ENCODE results near the gene NKX6-2. TPM values are rescaled to one million over a fixed set of nuclear protein-coding genes. Genes with fewer than 3 reads are reported as not detected.
"Not testable (repeated sequence)": the region's sequence is repeated elsewhere in the genome, so short reads cannot be mapped to it uniquely, and the experiment has no call there.

NKX6-2 gene
- total and polyA plus RNA-seq, 2 of the 8 experiments (the other 6 are each of a cell fraction or from before 2014, with no cell fraction given): 0.06 TPM; not detected in 1

DNA sequence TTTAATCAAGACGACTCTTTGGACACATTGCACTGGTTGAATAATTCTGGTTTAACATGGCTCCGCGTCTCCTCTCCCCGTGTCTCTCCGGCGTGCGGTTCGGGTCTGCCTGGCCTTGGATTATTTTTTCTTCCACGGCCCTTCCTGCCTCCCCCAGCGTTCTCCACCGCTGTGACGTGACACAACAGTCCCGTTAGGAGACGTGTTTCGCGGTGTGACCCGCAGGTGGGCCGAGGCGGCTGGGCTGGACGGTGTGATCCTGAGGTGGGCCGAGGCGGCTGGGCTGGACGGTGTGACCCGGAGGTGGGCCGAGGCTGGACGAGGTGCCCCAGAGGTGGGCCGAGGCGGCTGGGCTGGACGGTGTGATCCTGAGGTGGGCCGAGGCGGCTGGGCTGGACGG, 12.0 kb upstream of the NKX6-2 start:
- H3K18ac ChIP-seq (ENCODE audit: extremely low read depth, low read length); H2BK5ac ChIP-seq (ENCODE audit: low read depth, low read length); H3K56ac ChIP-seq (replicated peaks; ENCODE audit: insufficient read length, low read depth, low read length); POLR2A ChIA-PET (ENCODE audit: partially characterized antibody); H3K4me3 ChIP-seq (ENCODE audit: extremely low read depth in 1 of 4, insufficient read depth in 2 of 4, low read depth in 3 of 4, low read length in 4 of 4); H2BK12ac ChIP-seq (ENCODE audit: low read depth, low read length); H3K79me2 ChIP-seq (ENCODE audit: control insufficient read depth in 1 of 2, insufficient read depth in 2 of 2, low read length in 2 of 2); H4K8ac ChIP-seq (ENCODE audit: extremely low read depth, insufficient read depth, low read length); H3K9ac ChIP-seq (replicated peaks in 1 of 4; ENCODE audit: extremely low read depth in 1 of 4, low read depth in 3 of 4, low read length in 3 of 4); FAIRE-seq; H2AK5ac ChIP-seq (ENCODE audit: low read depth, low read length); DNase-seq (ENCODE audit: low read depth in 1 of 2, low spot score in 2 of 2); H3K27me3 ChIP-seq (replicated peaks in 1 of 4; ENCODE audit: control insufficient read depth in 3 of 4, extremely low read depth in 1 of 4, insufficient read depth in 3 of 4, low read length in 3 of 4); H3K79me1 ChIP-seq (ENCODE audit: low read depth, low read length); H3K27ac ChIP-seq (ENCODE audit: low read depth, low read length); H2BK15ac ChIP-seq (ENCODE audit: low read length); H3K9me3 ChIP-seq (ENCODE audit: insufficient read depth in 2 of 2, low read depth in 1 of 2, low read length in 1 of 2); H3K4me1 ChIP-seq (replicated peaks in 1 of 4; ENCODE audit: control insufficient read depth in 3 of 4, insufficient read depth in 4 of 4, low read length in 3 of 4); H2BK120ac ChIP-seq (replicated peaks; ENCODE audit: low read depth, low read length); H4K20me1 ChIP-seq (replicated peaks in 1 of 2; ENCODE audit: control insufficient read depth in 1 of 2, insufficient read depth in 2 of 2, low read length in 2 of 2); H2AFZ ChIP-seq (ENCODE audit: low read length); H3K23me2 ChIP-seq (ENCODE audit: low read depth, low read length); H3K23ac ChIP-seq (ENCODE audit: insufficient read length); H2BK20ac ChIP-seq (ENCODE audit: low read length); H4K91ac ChIP-seq (replicated peaks; ENCODE audit: insufficient read length, low read length); H3K14ac ChIP-seq (ENCODE audit: insufficient read length); H3K4ac ChIP-seq (replicated peaks; ENCODE audit: insufficient read length, low read depth, low read length); H4K5ac ChIP-seq (ENCODE audit: insufficient read length, low read depth, low read length); H3K4me2 ChIP-seq (ENCODE audit: insufficient read depth in 1 of 2, low read depth in 2 of 2, low read length in 2 of 2); H3K36me3 ChIP-seq (ENCODE audit: control insufficient read depth in 2 of 4, insufficient read depth in 4 of 4, low read length in 3 of 4): not testable (repeated sequence)
- CTCF ChIA-PET (ENCODE audit: partially characterized antibody): interaction anchor here (0.8 kb wide), 1 partner anchor 143 kb away, joined by 3 read pairs; no protein-coding TSS in a partner anchor
- 90% methylated on average over 20 of the region's 32 CpGs; no CpG with 5 or more reads in 1 of the 2 experiments for WGBS, 2 experiments (ENCODE audit: extremely low coverage in 1 of 2, insufficient coverage in 1 of 2, insufficient read length in 1 of 2, insufficient replicate concordance in 2 of 2, low coverage in 1 of 2, low lambda C conversion rate in 2 of 2, missing lambda C conversion rate in 1 of 2)

Data from H1 (cell line).